ENCODE data around the gene NETO2. TPM values are rescaled to one million over a fixed set of nuclear protein-coding genes. Genes with fewer than 3 reads are reported as not detected.
"Not testable (repeated sequence)": the region's sequence is repeated elsewhere in the genome, so short reads cannot be mapped to it uniquely, and the experiment has no call there.

NETO2 gene
- total RNA-seq, 1 experiment from 2014 or later: 10.3 TPM

DNA sequence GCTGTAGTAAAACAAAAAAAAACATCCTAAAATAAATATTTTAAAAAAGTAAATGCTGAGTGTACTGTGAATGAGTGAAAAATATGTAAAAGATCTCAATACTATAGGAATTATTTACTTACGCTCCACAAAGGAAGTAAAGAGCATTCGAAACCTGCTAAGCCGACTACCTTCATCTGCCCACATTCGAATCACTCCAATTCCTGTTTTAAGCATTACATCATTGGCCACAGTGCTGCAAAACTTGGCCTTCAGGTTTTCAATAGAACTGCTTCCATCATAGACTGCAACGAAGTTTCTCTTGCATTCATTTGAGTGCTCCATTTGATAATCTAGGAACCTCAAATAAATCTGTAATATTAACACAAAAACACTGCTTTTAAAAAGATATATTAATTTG, 34.4 kb downstream of the NETO2 start:
- no peaks in the 10 kb centered on the region for H4K20me1 ChIP-seq (ENCODE audit: insufficient read depth)
- no peaks in the 10 kb centered on the region for H3K9me3 ChIP-seq (ENCODE audit: control insufficient read depth in 1 of 2, insufficient read depth in 1 of 2, low read depth in 1 of 2, low read length in 2 of 2)
- H3K36me3 ChIP-seq (ENCODE audit: control insufficient read depth in 1 of 2, insufficient read depth in 2 of 2, low read length in 2 of 2): no peaks in the 10 kb centered on the region
- H3K27me3 ChIP-seq (ENCODE audit: insufficient read depth, low read length): no peaks in the 10 kb centered on the region
- H3K4me1 ChIP-seq (ENCODE audit: control insufficient read depth in 1 of 2, insufficient read depth in 2 of 2, low read length in 2 of 2): no peaks in the 10 kb centered on the region
- no peak overlapping the region for H3K27ac ChIP-seq (ENCODE audit: low read depth, low read length)
- no peaks in the 10 kb centered on the region for H3K9me2 ChIP-seq (ENCODE audit: insufficient read depth)
- ChIA-PET CTCF (no interaction called here), POLR2A (no interaction called here), RAD21 (ENCODE audit: low non-redundant PET in 1 of 2, low total read pairs in 2 of 2, uncharacterized antibody in 2 of 2, unreplicated experiment in 2 of 2) (no interaction called here)
- H3K79me2 ChIP-seq (ENCODE audit: insufficient read depth, low read length): no peaks in the 10 kb centered on the region
- TF ChIP-seq, protein P1, sequence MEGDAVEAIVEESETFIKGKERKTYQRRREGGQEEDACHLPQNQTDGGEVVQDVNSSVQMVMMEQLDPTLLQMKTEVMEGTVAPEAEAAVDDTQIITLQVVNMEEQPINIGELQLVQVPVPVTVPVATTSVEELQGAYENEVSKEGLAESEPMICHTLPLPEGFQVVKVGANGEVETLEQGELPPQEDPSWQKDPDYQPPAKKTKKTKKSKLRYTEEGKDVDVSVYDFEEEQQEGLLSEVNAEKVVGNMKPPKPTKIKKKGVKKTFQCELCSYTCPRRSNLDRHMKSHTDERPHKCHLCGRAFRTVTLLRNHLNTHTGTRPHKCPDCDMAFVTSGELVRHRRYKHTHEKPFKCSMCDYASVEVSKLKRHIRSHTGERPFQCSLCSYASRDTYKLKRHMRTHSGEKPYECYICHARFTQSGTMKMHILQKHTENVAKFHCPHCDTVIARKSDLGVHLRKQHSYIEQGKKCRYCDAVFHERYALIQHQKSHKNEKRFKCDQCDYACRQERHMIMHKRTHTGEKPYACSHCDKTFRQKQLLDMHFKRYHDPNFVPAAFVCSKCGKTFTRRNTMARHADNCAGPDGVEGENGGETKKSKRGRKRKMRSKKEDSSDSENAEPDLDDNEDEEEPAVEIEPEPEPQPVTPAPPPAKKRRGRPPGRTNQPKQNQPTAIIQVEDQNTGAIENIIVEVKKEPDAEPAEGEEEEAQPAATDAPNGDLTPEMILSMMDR (IDR thresholded peaks at IDR 0.05 in 2 of 3, conservative IDR thresholded peaks at IDR 0.05 in 1 of 3; ENCODE audit: borderline replicate concordance in 1 of 3, insufficient read depth in 1 of 3, low read depth in 2 of 3, low read length in 2 of 3): no peak
- TF ChIP-seq, protein P2, sequence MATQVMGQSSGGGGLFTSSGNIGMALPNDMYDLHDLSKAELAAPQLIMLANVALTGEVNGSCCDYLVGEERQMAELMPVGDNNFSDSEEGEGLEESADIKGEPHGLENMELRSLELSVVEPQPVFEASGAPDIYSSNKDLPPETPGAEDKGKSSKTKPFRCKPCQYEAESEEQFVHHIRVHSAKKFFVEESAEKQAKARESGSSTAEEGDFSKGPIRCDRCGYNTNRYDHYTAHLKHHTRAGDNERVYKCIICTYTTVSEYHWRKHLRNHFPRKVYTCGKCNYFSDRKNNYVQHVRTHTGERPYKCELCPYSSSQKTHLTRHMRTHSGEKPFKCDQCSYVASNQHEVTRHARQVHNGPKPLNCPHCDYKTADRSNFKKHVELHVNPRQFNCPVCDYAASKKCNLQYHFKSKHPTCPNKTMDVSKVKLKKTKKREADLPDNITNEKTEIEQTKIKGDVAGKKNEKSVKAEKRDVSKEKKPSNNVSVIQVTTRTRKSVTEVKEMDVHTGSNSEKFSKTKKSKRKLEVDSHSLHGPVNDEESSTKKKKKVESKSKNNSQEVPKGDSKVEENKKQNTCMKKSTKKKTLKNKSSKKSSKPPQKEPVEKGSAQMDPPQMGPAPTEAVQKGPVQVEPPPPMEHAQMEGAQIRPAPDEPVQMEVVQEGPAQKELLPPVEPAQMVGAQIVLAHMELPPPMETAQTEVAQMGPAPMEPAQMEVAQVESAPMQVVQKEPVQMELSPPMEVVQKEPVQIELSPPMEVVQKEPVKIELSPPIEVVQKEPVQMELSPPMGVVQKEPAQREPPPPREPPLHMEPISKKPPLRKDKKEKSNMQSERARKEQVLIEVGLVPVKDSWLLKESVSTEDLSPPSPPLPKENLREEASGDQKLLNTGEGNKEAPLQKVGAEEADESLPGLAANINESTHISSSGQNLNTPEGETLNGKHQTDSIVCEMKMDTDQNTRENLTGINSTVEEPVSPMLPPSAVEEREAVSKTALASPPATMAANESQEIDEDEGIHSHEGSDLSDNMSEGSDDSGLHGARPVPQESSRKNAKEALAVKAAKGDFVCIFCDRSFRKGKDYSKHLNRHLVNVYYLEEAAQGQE (IDR thresholded peaks at IDR 0.05; ENCODE audit: low read depth): no peak
- TF ChIP-seq SIN3A (IDR thresholded peaks at IDR 0.05; ENCODE audit: low read depth) (no peak), SP1 (IDR thresholded peaks at IDR 0.05; ENCODE audit: low read depth) (no peak), CBX3 (IDR thresholded peaks at IDR 0.05; ENCODE audit: low read depth) (no peak)
- intact Hi-C loops (cut with micrococcal nuclease): no loop called here
- no peak for ATAC-seq
- BruUV-seq (replicated peaks): no TSS peak
- no peak overlapping the region for H3K4me3 ChIP-seq (replicated peaks in 1 of 2; ENCODE audit: low read depth in 1 of 2, low read length in 2 of 2)
- DNase-seq (ENCODE audit: low read depth, low spot score): no peak
- H3K9ac ChIP-seq (ENCODE audit: low read length): no peak overlapping the region
- no peak overlapping the region for H2AFZ ChIP-seq (ENCODE audit: low read depth, low read length, poor library complexity, severe bottlenecking)
- no peak overlapping the region for H3K4me2 ChIP-seq (ENCODE audit: low read length)

DNA sequence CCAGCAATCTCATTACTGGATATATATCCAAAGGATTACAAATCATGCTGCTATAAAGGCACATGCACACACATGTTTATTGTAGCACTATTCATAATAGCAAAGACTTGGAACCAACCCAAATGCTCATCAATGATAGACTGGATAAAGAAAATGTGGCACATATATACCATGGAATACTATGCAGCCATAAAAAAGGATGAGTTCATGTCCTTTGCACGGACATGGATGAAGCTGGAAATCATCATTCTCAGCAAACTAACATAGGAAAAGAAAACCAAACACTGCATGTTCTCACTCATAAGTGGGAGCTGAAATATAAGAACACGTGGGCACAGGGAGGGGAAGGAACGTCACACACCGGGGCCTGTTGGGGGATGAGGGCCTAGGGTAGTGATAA, 40.8 kb downstream of the NETO2 start:
- H3K36me3 ChIP-seq (ENCODE audit: control insufficient read depth in 1 of 2, insufficient read depth in 2 of 2, low read length in 2 of 2); CTCF ChIA-PET; intact Hi-C loops (cut with micrococcal nuclease); H3K27ac ChIP-seq (ENCODE audit: low read depth, low read length); ATAC-seq; H3K4me2 ChIP-seq (ENCODE audit: low read length); H2AFZ ChIP-seq (ENCODE audit: low read depth, low read length, poor library complexity, severe bottlenecking); H3K27me3 ChIP-seq (ENCODE audit: insufficient read depth, low read length); BruUV-seq (replicated peaks); H4K20me1 ChIP-seq (ENCODE audit: insufficient read depth); H3K9ac ChIP-seq (ENCODE audit: low read length); POLR2A ChIA-PET; H3K4me3 ChIP-seq (replicated peaks in 1 of 2; ENCODE audit: low read depth in 1 of 2, low read length in 2 of 2); H3K79me2 ChIP-seq (ENCODE audit: insufficient read depth, low read length); RAD21 ChIA-PET (ENCODE audit: low non-redundant PET in 1 of 2, low total read pairs in 2 of 2, uncharacterized antibody in 2 of 2, unreplicated experiment in 2 of 2); DNase-seq (ENCODE audit: low read depth, low spot score); H3K9me2 ChIP-seq (ENCODE audit: insufficient read depth); H3K4me1 ChIP-seq (ENCODE audit: control insufficient read depth in 1 of 2, insufficient read depth in 2 of 2, low read length in 2 of 2); H3K9me3 ChIP-seq (ENCODE audit: control insufficient read depth in 1 of 2, insufficient read depth in 1 of 2, low read depth in 1 of 2, low read length in 2 of 2): not testable (repeated sequence)

DNA sequence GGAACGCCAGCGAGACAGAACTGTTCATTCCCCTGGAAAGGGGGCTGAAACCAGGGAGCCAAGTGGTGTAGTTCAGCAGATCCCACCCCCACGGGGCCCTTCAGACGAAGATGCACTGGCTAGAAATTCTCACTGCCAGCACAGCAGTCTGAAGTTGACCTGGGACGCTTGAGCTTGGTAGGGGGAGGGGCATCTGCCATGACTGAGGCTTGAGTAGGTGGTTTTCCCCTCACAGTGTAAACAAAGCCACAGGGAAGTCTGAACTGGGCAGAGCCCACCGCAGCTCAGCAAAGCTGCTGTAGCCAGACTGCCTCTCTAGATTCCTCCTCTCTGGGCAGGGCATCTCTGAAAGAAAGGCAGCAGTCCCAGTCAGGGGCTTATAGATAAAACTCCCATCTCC, 46.6 kb downstream of the NETO2 start:
- H3K4me2 ChIP-seq (ENCODE audit: low read length); H3K9me3 ChIP-seq (ENCODE audit: control insufficient read depth in 1 of 2, insufficient read depth in 1 of 2, low read depth in 1 of 2, low read length in 2 of 2); H3K36me3 ChIP-seq (ENCODE audit: control insufficient read depth in 1 of 2, insufficient read depth in 2 of 2, low read length in 2 of 2); H3K4me1 ChIP-seq (ENCODE audit: control insufficient read depth in 1 of 2, insufficient read depth in 2 of 2, low read length in 2 of 2); DNase-seq (ENCODE audit: low read depth, low spot score); H3K27ac ChIP-seq (ENCODE audit: low read depth, low read length); BruUV-seq (replicated peaks); ATAC-seq; intact Hi-C loops (cut with micrococcal nuclease); H2AFZ ChIP-seq (ENCODE audit: low read depth, low read length, poor library complexity, severe bottlenecking); H3K27me3 ChIP-seq (ENCODE audit: insufficient read depth, low read length); H3K79me2 ChIP-seq (ENCODE audit: insufficient read depth, low read length); H4K20me1 ChIP-seq (ENCODE audit: insufficient read depth); CTCF ChIA-PET; POLR2A ChIA-PET; H3K9ac ChIP-seq (ENCODE audit: low read length); H3K9me2 ChIP-seq (ENCODE audit: insufficient read depth); H3K4me3 ChIP-seq (replicated peaks in 1 of 2; ENCODE audit: low read depth in 1 of 2, low read length in 2 of 2): not testable (repeated sequence)
- RAD21 ChIA-PET (ENCODE audit: low non-redundant PET in 1 of 2, low total read pairs in 2 of 2, uncharacterized antibody in 2 of 2, unreplicated experiment in 2 of 2): interaction anchor here in 1 of 2 experiments (0.6 kb wide), 1 partner anchor 36 kb away, joined by 3 read pairs; no protein-coding TSS in a partner anchor

Measured in HCT116 (cell line).